ENCODE results near the gene TFEB. TPM values are rescaled to one million over a fixed set of nuclear protein-coding genes. Genes with fewer than 3 reads are reported as not detected.

The TFEB gene
- total RNA-seq, 1 experiment from 2014 or later, result 6.6 TPM

- H3K36me3 Mint-ChIP-seq (ENCODE audit: insufficient read depth, unreplicated experiment), result peaks cover 5% of the 10 kb centered on the region
- BruUV-seq (replicated peaks), result no TSS peak
- peaks cover 42% of the 10 kb centered on the region for H3K27me3 Mint-ChIP-seq (ENCODE audit: unreplicated experiment)
- H3K4me1 Mint-ChIP-seq (ENCODE audit: low read depth, unreplicated experiment), result no peaks in the 10 kb centered on the region
- H3K27ac Mint-ChIP-seq (ENCODE audit: unreplicated experiment), result no peak overlapping the region
- no peak overlapping the region for H3K4me3 Mint-ChIP-seq (ENCODE audit: low read depth, unreplicated experiment)
- CTCF ChIA-PET, result no interaction called here
- intact Hi-C loops (cut with micrococcal nuclease; ENCODE audit: unreplicated experiment), result no loop called here
- no peak for TF ChIP-seq CTCF (IDR thresholded peaks at IDR 0.05; ENCODE audit: unreplicated experiment)
- no peaks in the 10 kb centered on the region for H3K9me3 Mint-ChIP-seq (ENCODE audit: low read depth, unreplicated experiment)
- no peak for DNase-seq
These were observed 79.3 kb downstream of the TFEB start for GRCh38 chr6:41656002-41656691.

GRCh38 chr6:41655646-41656001 lies 79.8 kb downstream of the TFEB start:
- no peak for TF ChIP-seq CTCF (IDR thresholded peaks at IDR 0.05; ENCODE audit: unreplicated experiment)
- no peak overlapping the region for H3K27ac Mint-ChIP-seq (ENCODE audit: unreplicated experiment)
- H3K4me1 Mint-ChIP-seq (ENCODE audit: low read depth, unreplicated experiment), result no peaks in the 10 kb centered on the region
- DNase-seq, result no peak
- no peak overlapping the region for H3K4me3 Mint-ChIP-seq (ENCODE audit: low read depth, unreplicated experiment)
- peaks cover 5% of the 10 kb centered on the region for H3K36me3 Mint-ChIP-seq (ENCODE audit: insufficient read depth, unreplicated experiment)
- H3K27me3 Mint-ChIP-seq (ENCODE audit: unreplicated experiment), result peaks cover 37% of the 10 kb centered on the region
- no TSS peak for BruUV-seq (replicated peaks)
- CTCF ChIA-PET, result no interaction called here
- H3K9me3 Mint-ChIP-seq (ENCODE audit: low read depth, unreplicated experiment), result no peaks in the 10 kb centered on the region
- intact Hi-C loops (cut with micrococcal nuclease; ENCODE audit: unreplicated experiment), result no loop called here

- intact Hi-C loops (cut with micrococcal nuclease; ENCODE audit: unreplicated experiment), result no loop called here
- no TSS peak for BruUV-seq (replicated peaks)
- no peaks in the 10 kb centered on the region for H3K9me3 Mint-ChIP-seq (ENCODE audit: low read depth, unreplicated experiment)
- CTCF ChIA-PET, result no interaction called here
- H3K36me3 Mint-ChIP-seq (ENCODE audit: insufficient read depth, unreplicated experiment), result peaks cover 5% of the 10 kb centered on the region
- TF ChIP-seq CTCF (IDR thresholded peaks at IDR 0.05; ENCODE audit: unreplicated experiment), result no peak
- no peak overlapping the region for H3K4me3 Mint-ChIP-seq (ENCODE audit: low read depth, unreplicated experiment)
- DNase-seq, result no peak
- peaks cover 32% of the 10 kb centered on the region for H3K27me3 Mint-ChIP-seq (ENCODE audit: unreplicated experiment)
- H3K27ac Mint-ChIP-seq (ENCODE audit: unreplicated experiment), result no peak overlapping the region
- no peaks in the 10 kb centered on the region for H3K4me1 Mint-ChIP-seq (ENCODE audit: low read depth, unreplicated experiment)
These were observed 80.2 kb downstream of the TFEB start for GRCh38 chr6:41655176-41655575.

- no peaks in the 10 kb centered on the region for H3K4me1 Mint-ChIP-seq (ENCODE audit: low read depth, unreplicated experiment)
- no peak for TF ChIP-seq CTCF (IDR thresholded peaks at IDR 0.05; ENCODE audit: unreplicated experiment)
- intact Hi-C loops (cut with micrococcal nuclease; ENCODE audit: unreplicated experiment), result no loop called here
- no peak overlapping the region for H3K4me3 Mint-ChIP-seq (ENCODE audit: low read depth, unreplicated experiment)
- no peaks in the 10 kb centered on the region for H3K9me3 Mint-ChIP-seq (ENCODE audit: low read depth, unreplicated experiment)
- H3K27ac Mint-ChIP-seq (ENCODE audit: unreplicated experiment), result no peak overlapping the region
- peaks cover 28% of the 10 kb centered on the region for H3K27me3 Mint-ChIP-seq (ENCODE audit: unreplicated experiment)
- no TSS peak for BruUV-seq (replicated peaks)
- no peak for DNase-seq
- H3K36me3 Mint-ChIP-seq (ENCODE audit: insufficient read depth, unreplicated experiment), result peaks cover 5% of the 10 kb centered on the region
- CTCF ChIA-PET, result interaction anchor here (0.6 kb wide), 1 partner anchor 527 kb away, joined by 6 read pairs; no protein-coding TSS in a partner anchor
These were observed 80.7 kb downstream of the TFEB start for GRCh38 chr6:41654698-41655151.
